Activated T-helper 2 cell treated with anti-CD3 and anti-CD28 coated beads, Interferon-gamma antibody, Interleukin-2, Interleukin-4, amounts not matched to agents 10 μg/mL and 5 μg/mL and 100 μg/mL, durations not matched to agents 14 hours and 24 hours and 36 hours (primary cell): ENCODE results near the gene REV3L. TPM values are rescaled to one million over a fixed set of nuclear protein-coding genes. Genes with fewer than 3 reads are reported as not detected.
A peak's percentile ranks its signal among the peaks of the same experiment; 100 is the strongest.

Experiments used
- DNase-seq: peaks from one replicate; pipeline ENCODE4 v3.0.0; 2021; ENCODE audit warnings: low spot score
- H3K27ac Mint-ChIP-seq: one replicate; pipeline ENCODE4 v1.8.0; 2021; ENCODE audit warnings: mixed read lengths
- H3K27me3 Mint-ChIP-seq: one replicate; pipeline ENCODE4 v1.8.0; 2021; ENCODE audit warnings: low read depth, mixed read lengths
- H3K36me3 Mint-ChIP-seq: one replicate; pipeline ENCODE4 v1.8.0; 2021; ENCODE audit warnings: low read depth, mixed read lengths
- H3K4me1 Mint-ChIP-seq: one replicate; pipeline ENCODE4 v1.8.0; 2021; ENCODE audit warnings: low read depth, mixed read lengths
- H3K4me3 Mint-ChIP-seq: one replicate; pipeline ENCODE4 v1.8.0; 2021; ENCODE audit warnings: low read depth, mild to moderate bottlenecking, moderate library complexity, mixed read lengths
- H3K9me3 Mint-ChIP-seq: one replicate; pipeline ENCODE4 v1.8.0; 2021; ENCODE audit warnings: mixed read lengths
- intact Hi-C: fragments of 100-400 bp; cut with micrococcal nuclease; formaldehyde crosslinking; loops from one replicate; pipeline ENCODE4 v1.15.1; 2023
- total RNA-seq: library from RNA; stranded (reverse); gene quantifications from 2 replicates; pipeline ENCODE4 v1.2.3, GENCODE V29; 2022

REV3L gene
- total RNA-seq, 1 donor from 2014 or later, result 19.4 TPM

GRCh38 chr6:111486921-111487320 is 3.9 kb upstream of the REV3L start:
- intact Hi-C loops, result loop anchor here (1.0 to 10.0 kb wide), 5 partner anchors 46 to 612 kb away; partner anchors contain the start of gene AMD1
- H3K9me3 Mint-ChIP-seq, result peaks cover 7% of the 10 kb centered on the region
- peak overlapping the region; percentile 72 for H3K27ac Mint-ChIP-seq
- peaks cover 39% of the 10 kb centered on the region for H3K36me3 Mint-ChIP-seq
- DNase-seq, result no peak
- peaks cover 42% of the 10 kb centered on the region for H3K4me1 Mint-ChIP-seq
- no peaks in the 10 kb centered on the region for H3K27me3 Mint-ChIP-seq
- H3K4me3 Mint-ChIP-seq, result peak overlapping the region; percentile 11

- H3K27ac Mint-ChIP-seq, result peak overlapping the region; percentile 72
- peaks cover 39% of the 10 kb centered on the region for H3K36me3 Mint-ChIP-seq
- peaks cover 7% of the 10 kb centered on the region for H3K9me3 Mint-ChIP-seq
- H3K4me1 Mint-ChIP-seq, result peaks cover 45% of the 10 kb centered on the region
- intact Hi-C loops, result loop anchor here (1.0 to 10.0 kb wide), 3 partner anchors 508 to 612 kb away; partner anchors contain the start of gene AMD1
- no peak overlapping the region for H3K4me3 Mint-ChIP-seq
- no peaks in the 10 kb centered on the region for H3K27me3 Mint-ChIP-seq
- no peak for DNase-seq
Measured at GRCh38 chr6:111486475-111486874, 3.5 kb upstream of the REV3L start.

GRCh38 chr6:111485342-111485741 is 2.3 kb upstream of the REV3L start:
- no peak for DNase-seq
- intact Hi-C loops, result loop anchor here (10.0 kb wide), 2 partner anchors 509 to 611 kb away; partner anchors contain the start of gene AMD1
- Mint-ChIP-seq H3K27ac (peak overlapping the region; percentile 61), H3K4me1 (peaks cover 50% of the 10 kb centered on the region), H3K4me3 (peak overlapping the region; percentile 72), H3K36me3 (peaks cover 36% of the 10 kb centered on the region), H3K27me3 (no peaks in the 10 kb centered on the region), H3K9me3 (peaks cover 7% of the 10 kb centered on the region)

GRCh38 chr6:111484633-111484930 is 1.6 kb upstream of the REV3L start:
- Mint-ChIP-seq H3K36me3 (peaks cover 33% of the 10 kb centered on the region), H3K4me1 (peaks cover 48% of the 10 kb centered on the region), H3K27me3 (no peaks in the 10 kb centered on the region), H3K9me3 (peaks cover 7% of the 10 kb centered on the region), H3K4me3 (peak overlapping the region; percentile 91), H3K27ac (peak overlapping the region; percentile 96)
- intact Hi-C loops, result loop anchor here (1.0 to 10.0 kb wide), 9 partner anchors 82 to 667 kb away; partner anchors contain the start of genes AMD1, CDK19, FYN and TRAF3IP2
- DNase-seq, result no peak

GRCh38 chr6:111483736-111484632 is 966 bp upstream of the REV3L start:
- intact Hi-C loops, result loop anchor here (1.0 to 10.0 kb wide), 9 partner anchors 82 to 667 kb away; partner anchors contain the start of genes AMD1, CDK19, FYN and TRAF3IP2
- DNase-seq, result no peak

GRCh38 chr6:111482188-111482958 is 645 bp downstream of the REV3L start:
- H3K27ac Mint-ChIP-seq, result peak overlapping the region; percentile 88
- peak overlapping the region; percentile 93 for H3K4me3 Mint-ChIP-seq
- peak; percentile 37 for DNase-seq
- intact Hi-C loops, result loop anchor here (1.0 to 10.0 kb wide), 7 partner anchors 8 to 665 kb away; partner anchors contain the start of genes AMD1, CDK19 and FYN
- peaks cover 7% of the 10 kb centered on the region for H3K9me3 Mint-ChIP-seq
- H3K27me3 Mint-ChIP-seq, result no peaks in the 10 kb centered on the region
- peaks cover 18% of the 10 kb centered on the region for H3K36me3 Mint-ChIP-seq
- peaks cover 49% of the 10 kb centered on the region for H3K4me1 Mint-ChIP-seq

More at GRCh38 chr6:111483736-111484632, 966 bp upstream of the REV3L start:
- Mint-ChIP-seq H3K4me1 (peaks cover 50% of the 10 kb centered on the region), H3K36me3 (peaks cover 32% of the 10 kb centered on the region), H3K27ac (peak overlapping the region; percentile 96), H3K27me3 (no peaks in the 10 kb centered on the region), H3K9me3 (peaks cover 7% of the 10 kb centered on the region), H3K4me3 (peak overlapping the region; percentile 91)

- intact Hi-C loops, result loop anchor here (1.0 to 10.0 kb wide), 7 partner anchors 8 to 665 kb away; partner anchors contain the start of genes AMD1, CDK19 and FYN
- H3K27me3 Mint-ChIP-seq, result no peaks in the 10 kb centered on the region
- H3K9me3 Mint-ChIP-seq, result peaks cover 6% of the 10 kb centered on the region
- H3K4me1 Mint-ChIP-seq, result peaks cover 49% of the 10 kb centered on the region
- H3K27ac Mint-ChIP-seq, result peak overlapping the region; percentile 88
- no peak for DNase-seq
- peak overlapping the region; percentile 93 for H3K4me3 Mint-ChIP-seq
- peaks cover 14% of the 10 kb centered on the region for H3K36me3 Mint-ChIP-seq
Measured at GRCh38 chr6:111481836-111482187, 1.2 kb downstream of the REV3L start.

GRCh38 chr6:111480988-111481822 is 1.8 kb downstream of the REV3L start:
- intact Hi-C loops, result loop anchor here (5.0 to 10.0 kb wide), 6 partner anchors 161 to 664 kb away; partner anchors contain the start of genes AMD1, CDK19 and FYN
- Mint-ChIP-seq H3K4me3 (peak overlapping the region; percentile 93), H3K27ac (peak overlapping the region; percentile 18), H3K4me1 (peaks cover 43% of the 10 kb centered on the region), H3K27me3 (no peaks in the 10 kb centered on the region), H3K9me3 (no peaks in the 10 kb centered on the region), H3K36me3 (peaks cover 8% of the 10 kb centered on the region)
- no peak for DNase-seq

- H3K9me3 Mint-ChIP-seq, result no peaks in the 10 kb centered on the region
- H3K36me3 Mint-ChIP-seq, result peaks cover 2% of the 10 kb centered on the region
- H3K27ac Mint-ChIP-seq, result no peak overlapping the region
- no peaks in the 10 kb centered on the region for H3K27me3 Mint-ChIP-seq
- no peak for DNase-seq
- H3K4me1 Mint-ChIP-seq, result peaks cover 42% of the 10 kb centered on the region
- no peak overlapping the region for H3K4me3 Mint-ChIP-seq
- intact Hi-C loops, result loop anchor here (1.0 to 2.0 kb wide), 3 partner anchors 112 to 219 kb away; a partner anchor contains a TSS
Measured at GRCh38 chr6:111478749-111479148, 4.3 kb downstream of the REV3L start.

GRCh38 chr6:111478064-111478476 is 4.9 kb downstream of the REV3L start:
- Mint-ChIP-seq H3K9me3 (no peaks in the 10 kb centered on the region), H3K4me1 (peaks cover 46% of the 10 kb centered on the region), H3K27me3 (no peaks in the 10 kb centered on the region), H3K4me3 (no peak overlapping the region), H3K27ac (no peak overlapping the region), H3K36me3 (peaks cover 3% of the 10 kb centered on the region)
- intact Hi-C loops, result loop anchor here (1.0 to 2.0 kb wide), 3 partner anchors 111 to 219 kb away; a partner anchor contains a TSS
- no peak for DNase-seq

- DNase-seq, result no peak
- intact Hi-C loops, result no loop called here
- Mint-ChIP-seq H3K27me3 (no peaks in the 10 kb centered on the region), H3K4me1 (peaks cover 52% of the 10 kb centered on the region), H3K4me3 (no peak overlapping the region), H3K9me3 (no peaks in the 10 kb centered on the region), H3K36me3 (peaks cover 6% of the 10 kb centered on the region), H3K27ac (no peak overlapping the region)
Measured at GRCh38 chr6:111477481-111477938, 5.5 kb downstream of the REV3L start.
